IMR-90 (cell line): ENCODE measurements around the gene SVIL. TPM values are rescaled to one million over a fixed set of nuclear protein-coding genes. Genes with fewer than 3 reads are reported as not detected.

Source experiments
- ATAC-seq: fragments of 200-7000 bp; cut with Tn5 transposase; 2 replicates; pipeline ENCODE4 v1.9.1; 2020; ENCODE audit warnings: low read depth, mild to moderate bottlenecking, moderate library complexity
- BruUV-seq: library from RNA; stranded (reverse); fragments of 400-500 nt; replicated peaks from 2 replicates; lab custom pipeline; 2021; lab: Mats Ljungman, UMichigan
- CTCF ChIA-PET: fragments of 300-600 bp; formaldehyde crosslinking; extraction: SDS; loops from one replicate; lab custom pipeline; 2021; ENCODE audit warnings: antibody characterized with exemption; lab: Yijun Ruan, JAX
- POLR2A ChIA-PET: fragments of 300-600 bp; sonication (Branson Sonifier 250); formaldehyde crosslinking; loops from one replicate; lab custom pipeline; 2022; ENCODE audit warnings: antibody characterized with exemption; ENCODE audit not compliant: unreplicated experiment; lab: Charles Lee
- DNase-seq: peaks from one replicate; pipeline ENCODE4 v3.0.0; 2013
- H2AFZ ChIP-seq: replicated peaks from 2 replicates; pipeline ENCODE3; 2013; ENCODE audit warnings: low read length, mild to moderate bottlenecking; ENCODE audit not compliant: poor library complexity
- H2AK5ac ChIP-seq: 2 replicates; pipeline ENCODE4 v1.6.1; 2013; ENCODE audit warnings: low read depth, low read length, inconsistent platforms
- H2AK9ac ChIP-seq: replicated peaks from 2 replicates; pipeline ENCODE3; 2013; ENCODE audit warnings: mild to moderate bottlenecking, low read depth, low read length, moderate library complexity; ENCODE audit not compliant: poor library complexity
- H2BK120ac ChIP-seq: 2 replicates; pipeline ENCODE4 v1.6.1; 2013; ENCODE audit warnings: low read depth, low read length, inconsistent platforms
- H2BK15ac ChIP-seq: 3 replicates; pipeline ENCODE4 v1.6.1; 2013; ENCODE audit warnings: low read depth, low read length, inconsistent platforms
- H2BK20ac ChIP-seq: 2 replicates; pipeline ENCODE4 v1.6.1; 2013; ENCODE audit warnings: low read depth, mild to moderate bottlenecking, inconsistent platforms, low read length, moderate library complexity
- H2BK5ac ChIP-seq: 2 replicates; pipeline ENCODE4 v1.6.1; 2013; ENCODE audit warnings: mild to moderate bottlenecking, low read depth, low read length, inconsistent platforms; ENCODE audit not compliant: poor library complexity, severe bottlenecking
- H3K14ac ChIP-seq: replicated peaks from 2 replicates; pipeline ENCODE4 v1.6.1; 2013; ENCODE audit warnings: low read depth, low read length, inconsistent platforms
- H3K18ac ChIP-seq: 2 replicates; pipeline ENCODE4 v1.6.1; 2013; ENCODE audit warnings: low read depth, low read length, control low read depth
- H3K23ac ChIP-seq: 2 replicates; pipeline ENCODE4 v1.6.1; 2013; ENCODE audit warnings: low read depth, low read length, inconsistent platforms
- H3K27ac ChIP-seq: 2 replicates; pipeline ENCODE4 v1.5.1; 2013; ENCODE audit warnings: mild to moderate bottlenecking, control low read depth, low read length; ENCODE audit not compliant: insufficient read depth
- H3K27me3 ChIP-seq: 2 replicates; pipeline ENCODE4 v1.6.1; 2013; ENCODE audit warnings: low read length; ENCODE audit not compliant: control insufficient read depth, insufficient read depth
- H3K36me3 ChIP-seq: 2 replicates; pipeline ENCODE4 v1.6.1; 2013; ENCODE audit warnings: low read length, mixed read lengths; ENCODE audit not compliant: control insufficient read depth, insufficient read depth
- H3K4ac ChIP-seq: 2 replicates; pipeline ENCODE4 v1.6.1; 2013; ENCODE audit warnings: low read depth, low read length, inconsistent platforms
- H3K4me1 ChIP-seq: 2 replicates; pipeline ENCODE4 v1.6.1; 2013; ENCODE audit warnings: low read length, mixed read lengths; ENCODE audit not compliant: control insufficient read depth, insufficient read depth
- H3K4me2 ChIP-seq: 2 replicates; pipeline ENCODE4 v1.6.1; 2013; ENCODE audit warnings: low read depth, mild to moderate bottlenecking, control low read depth, low read length, moderate library complexity
- H3K4me3 ChIP-seq: 2 replicates; pipeline ENCODE4 v1.5.1; 2013; ENCODE audit warnings: low read depth, mild to moderate bottlenecking, control low read depth, low read length, moderate library complexity; ENCODE audit not compliant: insufficient read depth
- H3K56ac ChIP-seq: 2 replicates; pipeline ENCODE4 v1.6.1; 2013; ENCODE audit warnings: low read length, inconsistent platforms; ENCODE audit not compliant: insufficient read depth; ENCODE audit errors: extremely low read depth
- H3K79me1 ChIP-seq, 2 experiments: 2 replicates each; pipeline ENCODE4 v1.6.1; 2013; ENCODE audit warnings: low read length in 2 of 2, inconsistent platforms in 1 of 2, low read depth in 1 of 2
- H3K9ac ChIP-seq: 2 replicates; pipeline ENCODE4 v1.6.1; 2013; ENCODE audit warnings: low read depth, low read length, control low read depth
- H3K9me1 ChIP-seq: 2 replicates; pipeline ENCODE4 v1.6.1; 2013; ENCODE audit warnings: low read length, inconsistent platforms; ENCODE audit not compliant: insufficient read depth
- H3K9me3 ChIP-seq: 2 replicates; pipeline ENCODE4 v1.6.1; 2013; ENCODE audit warnings: low read length; ENCODE audit not compliant: control insufficient read depth, insufficient read depth
- H4K20me1 ChIP-seq: 2 replicates; pipeline ENCODE4 v1.6.1; 2013; ENCODE audit warnings: low read length, inconsistent platforms; ENCODE audit not compliant: insufficient read depth
- H4K5ac ChIP-seq: 2 replicates; pipeline ENCODE4 v1.6.1; 2013; ENCODE audit warnings: mild to moderate bottlenecking, low read depth, low read length, control low read depth
- H4K8ac ChIP-seq, 2 experiments: 2 replicates each; pipeline ENCODE4 v1.6.1; 2013; ENCODE audit warnings: low read depth in 2 of 2, low read length in 2 of 2, control low read depth in 1 of 2, inconsistent platforms in 1 of 2
- H4K91ac ChIP-seq: 2 replicates; pipeline ENCODE4 v1.6.1; 2013; ENCODE audit warnings: low read depth, low read length, inconsistent platforms; ENCODE audit not compliant: insufficient read depth
- FOS ChIP-seq: fragments of 150-350 bp; IDR thresholded peaks from 2 replicates; pipeline ENCODE4 v1.6.1; 2016; ENCODE audit warnings: low read depth, low read length
- RAD21 ChIP-seq: IDR thresholded peaks from 2 replicates; pipeline ENCODE4 v1.6.1; 2012; ENCODE audit warnings: low read length, improper control_type of control experiment
- RFX5 ChIP-seq: IDR thresholded peaks from 2 replicates; pipeline ENCODE4 v1.8.0; 2012; ENCODE audit warnings: low read depth, mild to moderate bottlenecking, low read length, moderate library complexity
- WGBS, 2 experiments: methylation state at CpG; one replicate each; pipeline versions ENCODE4 v1.1.5 to v1.1.7; 2013; ENCODE audit warnings: missing lambda C conversion rate in 2 of 2; ENCODE audit not compliant: insufficient read length in 1 of 2; ENCODE audit errors: extremely low coverage in 2 of 2; 5-methylcytosine and 5-hydroxymethylcytosine counted together
- dilution Hi-C: fragments of 300-500 bp; cut with HindIII; formaldehyde crosslinking; loops from one replicate; pipeline ENCODE4 v1.14.3; 2018; ENCODE audit warnings: low sequenced_read_pairs; ENCODE audit not compliant: unreplicated experiment
- in situ Hi-C: fragments of 300-500 bp; cut with MboI; formaldehyde crosslinking; loops from 3 replicates; pipeline ENCODE4 v1.14.3; 2019; ENCODE audit warnings: low sequenced_read_pairs, inconsistent platforms, mixed read lengths
- intact Hi-C: fragments of 100-400 bp; cut with micrococcal nuclease; formaldehyde crosslinking; loops from 2 replicates; pipeline ENCODE4 v1.10.0; 2022
- polyA plus RNA-seq, 3 experiments: library from polyadenylated mRNA; depleted of rRNA; stranded (reverse); fragments of >200 nt; gene quantifications; 2 replicates each; pipeline ENCODE4 v1.2.3, GENCODE V29; 2012; ENCODE audit warnings: low replicate concordance in 1 of 3
- total RNA-seq: library from RNA; depleted of rRNA; stranded (reverse); fragments of >200 nt; gene quantifications from 2 replicates; pipeline ENCODE4 v1.2.3, GENCODE V29; 2012

SVIL gene
- total and polyA plus RNA-seq, 2 of the 4 experiments (the other 2 are of a cell fraction) = 11.5 to 11.6 TPM

- no peak overlapping the region for H2BK20ac ChIP-seq
- no peak overlapping the region for H2BK120ac ChIP-seq
- H3K27ac ChIP-seq = no peak overlapping the region
- no peaks in the 10 kb centered on the region for H3K27me3 ChIP-seq
- H2AK9ac ChIP-seq = no peak overlapping the region
- TF ChIP-seq FOS (0 out of 2 replicates have a peak, but pooled peaks have one; percentile 15), RFX5 (peak; percentile 65; the same call in 1 of the 2 replicates), RAD21 (no peak)
- H3K56ac ChIP-seq = no peak overlapping the region
- no peak overlapping the region for H4K91ac ChIP-seq
- no TSS peak for BruUV-seq
- POLR2A ChIA-PET = no interaction called here
- no peak overlapping the region for H2AK5ac ChIP-seq
- H3K9ac ChIP-seq = no peak overlapping the region
- H3K9me1 ChIP-seq = peaks cover 14% of the 10 kb centered on the region
- peak; percentile 68 for DNase-seq
- H2BK5ac ChIP-seq = no peak overlapping the region
- no peak overlapping the region for H4K5ac ChIP-seq
- peaks cover 15 to 68% of the 10 kb centered on the region in 2 experiments; a peak in 3 of 4 replicates for H3K79me1 ChIP-seq
- no peaks in the 10 kb centered on the region for H3K9me3 ChIP-seq
- ATAC-seq = peak; percentile 38; the same call in 1 of the 2 replicates
- H3K4ac ChIP-seq = no peak overlapping the region
- no peak overlapping the region for H3K23ac ChIP-seq
- peaks cover 11% of the 10 kb centered on the region for H3K4me1 ChIP-seq
- dilution Hi-C loops = no loop called here
- CTCF ChIA-PET = interaction anchor here (0.7 kb wide), 1 partner anchor 229 kb away, joined by 4 read pairs; no protein-coding TSS in a partner anchor
- H4K20me1 ChIP-seq = peaks cover 17% of the 10 kb centered on the region
- no peak overlapping the region for H4K8ac ChIP-seq
- H3K4me2 ChIP-seq = peak overlapping the region; percentile 4; the same call in 1 of the 2 replicates
- H2BK15ac ChIP-seq = no peak overlapping the region
- H3K36me3 ChIP-seq = no peaks in the 10 kb centered on the region; the same call in 1 of the 2 replicates
- in situ Hi-C loops = no loop called here
- no peak overlapping the region for H3K14ac ChIP-seq
- H3K4me3 ChIP-seq = no peak overlapping the region
- H2AFZ ChIP-seq = no peak overlapping the region
- intact Hi-C loops = no loop called here
- peak overlapping the region; percentile 7; the same call in 1 of the 2 replicates for H3K18ac ChIP-seq
- no CpG with 5 or more reads among the region's 2 CpGs for WGBS, 2 experiments
Observed at GRCh38 chr10:29636178-29636577, 1.4 kb upstream of the SVIL start.
